H1 (cell line): ENCODE data around the gene UCKL1. TPM values are rescaled to one million over a fixed set of nuclear protein-coding genes. Genes with fewer than 3 reads are reported as not detected.

Experiments used
- JUN ChIP-seq: IDR thresholded peaks from 2 replicates; pipeline ENCODE4 v1.6.1; 2011; ENCODE audit warnings: low read depth, mild to moderate bottlenecking, improper control_type of control experiment, low read length
- POLR2A ChIP-seq, 2 experiments: IDR thresholded peaks; 1 replicate in 1 of 2; 2 replicates in 1 of 2; pipeline ENCODE4 v1.6.1; 2011; ENCODE audit warnings: low read depth in 2 of 2, low read length in 2 of 2, mild to moderate bottlenecking in 2 of 2; ENCODE audit errors: control extremely low read depth in 1 of 2
- POU5F1 ChIP-seq: IDR thresholded peaks from 2 replicates; pipeline ENCODE4 v1.6.1; 2011; ENCODE audit warnings: low read depth, mild to moderate bottlenecking, low read length, moderate library complexity
- SUZ12 ChIP-seq: fragments of 200-600 bp; sonication (generic); IDR thresholded peaks from 2 replicates; pipeline ENCODE4 v1.6.1; 2012; ENCODE audit warnings: mild to moderate bottlenecking, inconsistent platforms, low read length, moderate library complexity, mixed read lengths
- TBP ChIP-seq: IDR thresholded peaks from 2 replicates; pipeline ENCODE4 v1.6.1; 2011; ENCODE audit warnings: low read depth, low read length, improper control_type of control experiment
- TEAD4 ChIP-seq: IDR thresholded peaks from 2 replicates; pipeline ENCODE4 v1.6.1; 2012; ENCODE audit warnings: low read depth, low read length, inconsistent platforms, mixed read lengths
- polyA plus RNA-seq, 7 experiments: library from polyadenylated mRNA; depleted of rRNA in 3 of 7; stranded (reverse) in 5 of 7; unstranded in 2 of 7; fragments of >200 nt in 5 of 7; fragments of 200-250 nt in 2 of 7; gene quantifications; 1 replicate in 5 of 7; 2 replicates in 1 of 7; 4 replicates in 1 of 7; pipeline versions ENCODE4 v1.2.1 to v1.2.3, GENCODE V29; 2011 to 2013; ENCODE audit warnings: missing spikeins in 2 of 7, mixed read lengths in 2 of 7
- total RNA-seq: library from RNA; stranded (reverse); fragmentation: NEBNext Ultra II Directional; extraction: Animal tissue kit (Norgen Biotek cat#: 25700); gene quantifications from 2 replicates; pipeline ENCODE4 v1.2.1, GENCODE V29; 2021
- TF ChIP-seq, protein P1 (sequence below), 3 experiments: IDR thresholded peaks; 1 replicate in 2 of 3; 2 replicates in 1 of 3; pipeline versions ENCODE4 v1.5.1 to v1.6.1; 2011; ENCODE audit warnings: low read length in 3 of 3, mild to moderate bottlenecking in 3 of 3, inconsistent platforms in 2 of 3, low read depth in 1 of 3, moderate library complexity in 1 of 3; ENCODE audit not compliant: insufficient read depth in 1 of 3; ENCODE audit errors: control extremely low read depth in 1 of 3
- TF ChIP-seq, protein P2 (sequence below): fragments of 300-600 bp; sonication (generic); IDR thresholded peaks from 2 replicates; pipeline ENCODE4 v1.7.1; 2012; ENCODE audit warnings: low read length, moderate library complexity, mild to moderate bottlenecking, inconsistent platforms; ENCODE audit not compliant: insufficient replicate concordance

The UCKL1 gene
- total and polyA plus RNA-seq, 2 of the 8 experiments (the other 6 are each of a cell fraction or from before 2014, with no cell fraction given), result 36.5 to 91.2 TPM

DNA sequence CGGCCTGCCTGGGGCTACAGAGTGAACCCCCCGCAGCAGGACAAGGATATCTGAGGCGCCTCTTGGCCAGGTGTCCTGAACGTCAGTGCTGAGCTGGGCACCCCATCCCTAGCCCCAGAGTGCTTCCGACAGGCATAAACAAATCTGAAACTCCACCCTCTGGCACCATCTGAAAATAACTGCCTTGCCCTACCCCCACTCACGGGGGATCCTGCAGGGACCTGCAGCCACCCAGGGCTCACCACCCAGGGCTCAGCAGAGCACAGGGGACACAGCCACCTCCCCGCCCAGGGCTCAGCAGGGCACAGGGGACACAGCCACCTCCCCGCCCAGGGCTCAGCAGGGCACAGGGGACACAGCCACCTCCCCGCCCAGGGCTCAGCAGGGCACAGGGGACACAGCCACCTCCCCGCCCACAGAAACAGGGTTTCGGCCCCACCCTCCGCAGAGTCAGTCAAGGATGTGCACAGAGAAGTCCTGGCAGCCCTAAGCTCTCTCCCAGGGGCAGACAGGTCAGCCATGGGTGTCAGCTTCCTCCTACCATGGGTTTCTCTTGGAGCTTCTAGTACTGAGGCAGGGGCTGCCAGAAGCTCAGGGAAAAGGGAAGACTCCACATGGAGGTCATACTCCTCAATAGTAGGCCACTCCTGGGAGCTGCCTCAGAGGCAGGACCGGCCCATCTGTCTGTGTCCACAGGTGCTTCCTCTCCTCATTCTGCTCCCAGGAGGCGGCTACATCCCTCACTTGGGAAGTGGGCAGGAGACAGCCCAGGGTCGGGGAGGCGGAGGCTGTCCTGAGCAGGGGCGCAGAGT is 4.6 kb downstream of the UCKL1 start (continued):
- TF ChIP-seq, protein P1, sequence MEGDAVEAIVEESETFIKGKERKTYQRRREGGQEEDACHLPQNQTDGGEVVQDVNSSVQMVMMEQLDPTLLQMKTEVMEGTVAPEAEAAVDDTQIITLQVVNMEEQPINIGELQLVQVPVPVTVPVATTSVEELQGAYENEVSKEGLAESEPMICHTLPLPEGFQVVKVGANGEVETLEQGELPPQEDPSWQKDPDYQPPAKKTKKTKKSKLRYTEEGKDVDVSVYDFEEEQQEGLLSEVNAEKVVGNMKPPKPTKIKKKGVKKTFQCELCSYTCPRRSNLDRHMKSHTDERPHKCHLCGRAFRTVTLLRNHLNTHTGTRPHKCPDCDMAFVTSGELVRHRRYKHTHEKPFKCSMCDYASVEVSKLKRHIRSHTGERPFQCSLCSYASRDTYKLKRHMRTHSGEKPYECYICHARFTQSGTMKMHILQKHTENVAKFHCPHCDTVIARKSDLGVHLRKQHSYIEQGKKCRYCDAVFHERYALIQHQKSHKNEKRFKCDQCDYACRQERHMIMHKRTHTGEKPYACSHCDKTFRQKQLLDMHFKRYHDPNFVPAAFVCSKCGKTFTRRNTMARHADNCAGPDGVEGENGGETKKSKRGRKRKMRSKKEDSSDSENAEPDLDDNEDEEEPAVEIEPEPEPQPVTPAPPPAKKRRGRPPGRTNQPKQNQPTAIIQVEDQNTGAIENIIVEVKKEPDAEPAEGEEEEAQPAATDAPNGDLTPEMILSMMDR (IDR thresholded peaks at IDR 0.05; ENCODE audit: control extremely low read depth in 1 of 3, insufficient read depth in 1 of 3, low read depth in 1 of 3, low read length in 3 of 3), result no peak
- TF ChIP-seq POLR2A (IDR thresholded peaks at IDR 0.05; ENCODE audit: control extremely low read depth in 1 of 2, low read depth in 2 of 2, low read length in 2 of 2) (no peak), TBP (no peak), SUZ12 (no peak), JUN (no peak), TEAD4 (no peak), POU5F1 (no peak)
- TF ChIP-seq, protein P2, sequence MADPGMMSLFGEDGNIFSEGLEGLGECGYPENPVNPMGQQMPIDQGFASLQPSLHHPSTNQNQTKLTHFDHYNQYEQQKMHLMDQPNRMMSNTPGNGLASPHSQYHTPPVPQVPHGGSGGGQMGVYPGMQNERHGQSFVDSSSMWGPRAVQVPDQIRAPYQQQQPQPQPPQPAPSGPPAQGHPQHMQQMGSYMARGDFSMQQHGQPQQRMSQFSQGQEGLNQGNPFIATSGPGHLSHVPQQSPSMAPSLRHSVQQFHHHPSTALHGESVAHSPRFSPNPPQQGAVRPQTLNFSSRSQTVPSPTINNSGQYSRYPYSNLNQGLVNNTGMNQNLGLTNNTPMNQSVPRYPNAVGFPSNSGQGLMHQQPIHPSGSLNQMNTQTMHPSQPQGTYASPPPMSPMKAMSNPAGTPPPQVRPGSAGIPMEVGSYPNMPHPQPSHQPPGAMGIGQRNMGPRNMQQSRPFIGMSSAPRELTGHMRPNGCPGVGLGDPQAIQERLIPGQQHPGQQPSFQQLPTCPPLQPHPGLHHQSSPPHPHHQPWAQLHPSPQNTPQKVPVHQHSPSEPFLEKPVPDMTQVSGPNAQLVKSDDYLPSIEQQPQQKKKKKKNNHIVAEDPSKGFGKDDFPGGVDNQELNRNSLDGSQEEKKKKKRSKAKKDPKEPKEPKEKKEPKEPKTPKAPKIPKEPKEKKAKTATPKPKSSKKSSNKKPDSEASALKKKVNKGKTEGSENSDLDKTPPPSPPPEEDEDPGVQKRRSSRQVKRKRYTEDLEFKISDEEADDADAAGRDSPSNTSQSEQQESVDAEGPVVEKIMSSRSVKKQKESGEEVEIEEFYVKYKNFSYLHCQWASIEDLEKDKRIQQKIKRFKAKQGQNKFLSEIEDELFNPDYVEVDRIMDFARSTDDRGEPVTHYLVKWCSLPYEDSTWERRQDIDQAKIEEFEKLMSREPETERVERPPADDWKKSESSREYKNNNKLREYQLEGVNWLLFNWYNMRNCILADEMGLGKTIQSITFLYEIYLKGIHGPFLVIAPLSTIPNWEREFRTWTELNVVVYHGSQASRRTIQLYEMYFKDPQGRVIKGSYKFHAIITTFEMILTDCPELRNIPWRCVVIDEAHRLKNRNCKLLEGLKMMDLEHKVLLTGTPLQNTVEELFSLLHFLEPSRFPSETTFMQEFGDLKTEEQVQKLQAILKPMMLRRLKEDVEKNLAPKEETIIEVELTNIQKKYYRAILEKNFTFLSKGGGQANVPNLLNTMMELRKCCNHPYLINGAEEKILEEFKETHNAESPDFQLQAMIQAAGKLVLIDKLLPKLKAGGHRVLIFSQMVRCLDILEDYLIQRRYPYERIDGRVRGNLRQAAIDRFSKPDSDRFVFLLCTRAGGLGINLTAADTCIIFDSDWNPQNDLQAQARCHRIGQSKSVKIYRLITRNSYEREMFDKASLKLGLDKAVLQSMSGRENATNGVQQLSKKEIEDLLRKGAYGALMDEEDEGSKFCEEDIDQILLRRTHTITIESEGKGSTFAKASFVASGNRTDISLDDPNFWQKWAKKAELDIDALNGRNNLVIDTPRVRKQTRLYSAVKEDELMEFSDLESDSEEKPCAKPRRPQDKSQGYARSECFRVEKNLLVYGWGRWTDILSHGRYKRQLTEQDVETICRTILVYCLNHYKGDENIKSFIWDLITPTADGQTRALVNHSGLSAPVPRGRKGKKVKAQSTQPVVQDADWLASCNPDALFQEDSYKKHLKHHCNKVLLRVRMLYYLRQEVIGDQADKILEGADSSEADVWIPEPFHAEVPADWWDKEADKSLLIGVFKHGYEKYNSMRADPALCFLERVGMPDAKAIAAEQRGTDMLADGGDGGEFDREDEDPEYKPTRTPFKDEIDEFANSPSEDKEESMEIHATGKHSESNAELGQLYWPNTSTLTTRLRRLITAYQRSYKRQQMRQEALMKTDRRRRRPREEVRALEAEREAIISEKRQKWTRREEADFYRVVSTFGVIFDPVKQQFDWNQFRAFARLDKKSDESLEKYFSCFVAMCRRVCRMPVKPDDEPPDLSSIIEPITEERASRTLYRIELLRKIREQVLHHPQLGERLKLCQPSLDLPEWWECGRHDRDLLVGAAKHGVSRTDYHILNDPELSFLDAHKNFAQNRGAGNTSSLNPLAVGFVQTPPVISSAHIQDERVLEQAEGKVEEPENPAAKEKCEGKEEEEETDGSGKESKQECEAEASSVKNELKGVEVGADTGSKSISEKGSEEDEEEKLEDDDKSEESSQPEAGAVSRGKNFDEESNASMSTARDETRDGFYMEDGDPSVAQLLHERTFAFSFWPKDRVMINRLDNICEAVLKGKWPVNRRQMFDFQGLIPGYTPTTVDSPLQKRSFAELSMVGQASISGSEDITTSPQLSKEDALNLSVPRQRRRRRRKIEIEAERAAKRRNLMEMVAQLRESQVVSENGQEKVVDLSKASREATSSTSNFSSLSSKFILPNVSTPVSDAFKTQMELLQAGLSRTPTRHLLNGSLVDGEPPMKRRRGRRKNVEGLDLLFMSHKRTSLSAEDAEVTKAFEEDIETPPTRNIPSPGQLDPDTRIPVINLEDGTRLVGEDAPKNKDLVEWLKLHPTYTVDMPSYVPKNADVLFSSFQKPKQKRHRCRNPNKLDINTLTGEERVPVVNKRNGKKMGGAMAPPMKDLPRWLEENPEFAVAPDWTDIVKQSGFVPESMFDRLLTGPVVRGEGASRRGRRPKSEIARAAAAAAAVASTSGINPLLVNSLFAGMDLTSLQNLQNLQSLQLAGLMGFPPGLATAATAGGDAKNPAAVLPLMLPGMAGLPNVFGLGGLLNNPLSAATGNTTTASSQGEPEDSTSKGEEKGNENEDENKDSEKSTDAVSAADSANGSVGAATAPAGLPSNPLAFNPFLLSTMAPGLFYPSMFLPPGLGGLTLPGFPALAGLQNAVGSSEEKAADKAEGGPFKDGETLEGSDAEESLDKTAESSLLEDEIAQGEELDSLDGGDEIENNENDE, result no peak
